Activated CD4-positive, CD25-positive, alpha-beta regulatory T cell (primary cell): ENCODE results near the gene FTO.
"Not testable (repeated sequence)": the region's sequence is repeated elsewhere in the genome, so short reads cannot be mapped to it uniquely, and the experiment has no call there.

Experiments
- DNase-seq, 4 experiments: peaks; one replicate each; lab custom pipeline; 2025; lab: John Stamatoyannopoulos, UW

Gene FTO

GRCh38 chr16:53827741-53828140, 123.8 kb downstream of the FTO start:
- DNase-seq, result no peak

- DNase-seq, result no peak
These were observed 125.3 kb downstream of the FTO start for GRCh38 chr16:53829186-53829747.

GRCh38 chr16:53832896-53833544, 129.1 kb downstream of the FTO start:
- no peak for DNase-seq

GRCh38 chr16:53836142-53836541, 132.2 kb downstream of the FTO start:
- DNase-seq, result no peak

- no peak for DNase-seq
These were observed 132.7 kb downstream of the FTO start for GRCh38 chr16:53836680-53837079.

GRCh38 chr16:53837426-53837825, 133.5 kb downstream of the FTO start:
- no peak for DNase-seq

- DNase-seq, result no peak
These were observed 135.2 kb downstream of the FTO start for GRCh38 chr16:53839150-53839549.

- DNase-seq, result no peak
These were observed 136.5 kb downstream of the FTO start for GRCh38 chr16:53840456-53840855.

- DNase-seq, result no peak
These were observed 137.9 kb downstream of the FTO start for GRCh38 chr16:53841884-53842283.

GRCh38 chr16:53843084-53843483, 139.1 kb downstream of the FTO start:
- no peak for DNase-seq

- DNase-seq, result no peak
These were observed 140.8 kb downstream of the FTO start for GRCh38 chr16:53844804-53845203.

- not testable (repeated sequence) for DNase-seq
These were observed 142.6 kb downstream of the FTO start for GRCh38 chr16:53846549-53846948.

GRCh38 chr16:53846971-53847370, 143.0 kb downstream of the FTO start:
- DNase-seq, result no peak

GRCh38 chr16:53848277-53848942, 144.5 kb downstream of the FTO start:
- no peak for DNase-seq

GRCh38 chr16:53848950-53849349, 145.0 kb downstream of the FTO start:
- DNase-seq, result no peak

- no peak for DNase-seq
These were observed 145.6 kb downstream of the FTO start for GRCh38 chr16:53849585-53849984.

GRCh38 chr16:53849994-53850393, 146.0 kb downstream of the FTO start:
- DNase-seq, result no peak

- no peak for DNase-seq
These were observed 148.7 kb downstream of the FTO start for GRCh38 chr16:53852678-53853077.

- no peak for DNase-seq
These were observed 151.1 kb downstream of the FTO start for GRCh38 chr16:53855056-53855455.

GRCh38 chr16:53855511-53855910, 151.6 kb downstream of the FTO start:
- no peak for DNase-seq

GRCh38 chr16:53859995-53860540, 156.1 kb downstream of the FTO start:
- no peak for DNase-seq

GRCh38 chr16:53863861-53864260, 159.9 kb downstream of the FTO start:
- no peak for DNase-seq

- no peak for DNase-seq
These were observed 161.0 kb downstream of the FTO start for GRCh38 chr16:53864819-53865493.
